ENCODE results near the gene RRP9.

DNA sequence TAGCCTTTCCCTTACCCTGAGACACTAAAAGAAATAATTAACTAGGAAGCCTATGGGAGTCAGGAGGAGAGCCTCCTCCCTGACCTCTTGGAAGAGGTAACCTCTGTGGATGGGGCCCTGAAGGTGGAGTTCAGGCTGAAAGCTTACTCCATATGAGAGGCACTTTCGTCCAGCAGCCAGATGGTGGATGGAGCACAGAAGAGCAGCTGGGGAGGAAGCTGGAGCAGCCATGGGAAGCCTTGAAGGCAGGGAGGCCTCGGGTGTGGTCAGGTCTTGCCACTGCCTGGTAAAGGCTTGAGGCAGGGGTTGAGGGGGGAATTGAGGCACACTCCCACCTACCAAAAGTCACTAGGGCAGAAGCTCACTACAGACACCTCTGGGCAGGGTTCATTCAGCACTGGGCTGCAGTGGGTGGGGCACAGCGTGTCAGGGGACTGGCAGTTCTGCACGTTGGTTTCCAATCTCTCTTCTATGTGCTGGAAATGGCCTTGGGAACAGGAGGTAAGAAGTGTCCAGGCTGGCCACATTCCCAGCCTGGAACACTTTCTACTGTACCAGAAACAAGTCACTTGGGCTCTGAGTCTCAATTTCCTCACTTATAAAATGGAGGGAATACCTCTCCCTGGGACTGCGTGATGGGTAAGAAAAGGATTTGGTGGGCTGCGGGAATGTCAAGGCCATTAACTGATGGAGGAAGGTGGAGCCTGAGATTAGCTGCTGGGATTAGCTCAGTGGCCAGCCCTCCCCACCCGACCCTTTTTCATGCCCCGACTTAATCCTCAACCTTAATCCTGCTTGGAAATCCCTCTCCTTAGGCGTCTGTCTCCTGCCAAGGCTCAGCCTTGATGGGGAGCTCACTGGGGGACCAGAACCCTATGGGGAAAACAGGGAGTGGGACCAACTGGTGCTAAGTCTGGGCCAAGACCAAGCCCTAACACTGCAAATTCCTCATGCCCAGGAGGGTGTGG is 20.2 kb upstream of the RRP9 start:
- TF ChIP-seq GABPA (IDR thresholded peaks at IDR 0.05; ENCODE audit: low read depth) (no peak), POLR2AphosphoS5 (IDR thresholded peaks at IDR 0.05; ENCODE audit: low read depth) (no peak)
- TF ChIP-seq, protein P1, sequence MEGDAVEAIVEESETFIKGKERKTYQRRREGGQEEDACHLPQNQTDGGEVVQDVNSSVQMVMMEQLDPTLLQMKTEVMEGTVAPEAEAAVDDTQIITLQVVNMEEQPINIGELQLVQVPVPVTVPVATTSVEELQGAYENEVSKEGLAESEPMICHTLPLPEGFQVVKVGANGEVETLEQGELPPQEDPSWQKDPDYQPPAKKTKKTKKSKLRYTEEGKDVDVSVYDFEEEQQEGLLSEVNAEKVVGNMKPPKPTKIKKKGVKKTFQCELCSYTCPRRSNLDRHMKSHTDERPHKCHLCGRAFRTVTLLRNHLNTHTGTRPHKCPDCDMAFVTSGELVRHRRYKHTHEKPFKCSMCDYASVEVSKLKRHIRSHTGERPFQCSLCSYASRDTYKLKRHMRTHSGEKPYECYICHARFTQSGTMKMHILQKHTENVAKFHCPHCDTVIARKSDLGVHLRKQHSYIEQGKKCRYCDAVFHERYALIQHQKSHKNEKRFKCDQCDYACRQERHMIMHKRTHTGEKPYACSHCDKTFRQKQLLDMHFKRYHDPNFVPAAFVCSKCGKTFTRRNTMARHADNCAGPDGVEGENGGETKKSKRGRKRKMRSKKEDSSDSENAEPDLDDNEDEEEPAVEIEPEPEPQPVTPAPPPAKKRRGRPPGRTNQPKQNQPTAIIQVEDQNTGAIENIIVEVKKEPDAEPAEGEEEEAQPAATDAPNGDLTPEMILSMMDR (IDR thresholded peaks at IDR 0.05; ENCODE audit: insufficient read depth, low read length): no peak
- TF ChIP-seq, protein P2, sequence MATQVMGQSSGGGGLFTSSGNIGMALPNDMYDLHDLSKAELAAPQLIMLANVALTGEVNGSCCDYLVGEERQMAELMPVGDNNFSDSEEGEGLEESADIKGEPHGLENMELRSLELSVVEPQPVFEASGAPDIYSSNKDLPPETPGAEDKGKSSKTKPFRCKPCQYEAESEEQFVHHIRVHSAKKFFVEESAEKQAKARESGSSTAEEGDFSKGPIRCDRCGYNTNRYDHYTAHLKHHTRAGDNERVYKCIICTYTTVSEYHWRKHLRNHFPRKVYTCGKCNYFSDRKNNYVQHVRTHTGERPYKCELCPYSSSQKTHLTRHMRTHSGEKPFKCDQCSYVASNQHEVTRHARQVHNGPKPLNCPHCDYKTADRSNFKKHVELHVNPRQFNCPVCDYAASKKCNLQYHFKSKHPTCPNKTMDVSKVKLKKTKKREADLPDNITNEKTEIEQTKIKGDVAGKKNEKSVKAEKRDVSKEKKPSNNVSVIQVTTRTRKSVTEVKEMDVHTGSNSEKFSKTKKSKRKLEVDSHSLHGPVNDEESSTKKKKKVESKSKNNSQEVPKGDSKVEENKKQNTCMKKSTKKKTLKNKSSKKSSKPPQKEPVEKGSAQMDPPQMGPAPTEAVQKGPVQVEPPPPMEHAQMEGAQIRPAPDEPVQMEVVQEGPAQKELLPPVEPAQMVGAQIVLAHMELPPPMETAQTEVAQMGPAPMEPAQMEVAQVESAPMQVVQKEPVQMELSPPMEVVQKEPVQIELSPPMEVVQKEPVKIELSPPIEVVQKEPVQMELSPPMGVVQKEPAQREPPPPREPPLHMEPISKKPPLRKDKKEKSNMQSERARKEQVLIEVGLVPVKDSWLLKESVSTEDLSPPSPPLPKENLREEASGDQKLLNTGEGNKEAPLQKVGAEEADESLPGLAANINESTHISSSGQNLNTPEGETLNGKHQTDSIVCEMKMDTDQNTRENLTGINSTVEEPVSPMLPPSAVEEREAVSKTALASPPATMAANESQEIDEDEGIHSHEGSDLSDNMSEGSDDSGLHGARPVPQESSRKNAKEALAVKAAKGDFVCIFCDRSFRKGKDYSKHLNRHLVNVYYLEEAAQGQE (IDR thresholded peaks at IDR 0.05; ENCODE audit: insufficient replicate concordance, low read depth): no peak
